Smooth muscle cell (in vitro differentiated cells): ENCODE measurements around the gene RNPEPL1. TPM values are rescaled to one million over a fixed set of nuclear protein-coding genes. Genes with fewer than 3 reads are reported as not detected.

Experiments used
- DNase-seq: peaks from one replicate; lab custom pipeline; 2025; ENCODE audit not compliant: unreplicated experiment; lab: John Stamatoyannopoulos, UW
- H2AFZ ChIP-seq: fragments of 200-600 bp; sonication (generic); 2 replicates; pipeline ENCODE4 v1.6.0; 2016; ENCODE audit warnings: antibody characterized with exemption, low read depth, mild to moderate bottlenecking
- H3F3A ChIP-seq: fragments of 200-600 bp; sonication (generic); 2 replicates; pipeline ENCODE4 v1.6.0; 2017; ENCODE audit warnings: antibody characterized with exemption, low read depth
- H3K27ac ChIP-seq: fragments of 200-600 bp; sonication (generic); 2 replicates; pipeline ENCODE4 v1.5.1; 2016; ENCODE audit warnings: low read depth, mild to moderate bottlenecking
- H3K27me3 ChIP-seq: fragments of 200-600 bp; sonication (generic); 2 replicates; pipeline ENCODE4 v1.6.1; 2016; ENCODE audit warnings: low read depth, mild to moderate bottlenecking
- H3K36me3 ChIP-seq: fragments of 200-600 bp; sonication (generic); 2 replicates; pipeline ENCODE4 v1.5.1; 2016; ENCODE audit warnings: low read depth
- H3K4me1 ChIP-seq: fragments of 200-600 bp; sonication (generic); 2 replicates; pipeline ENCODE4 v1.5.1; 2016; ENCODE audit warnings: low read depth
- H3K4me2 ChIP-seq: fragments of 200-600 bp; sonication (generic); 2 replicates; pipeline ENCODE4 v1.6.0; 2016; ENCODE audit warnings: mild to moderate bottlenecking
- H3K4me3 ChIP-seq: fragments of 200-600 bp; sonication (generic); 2 replicates; pipeline ENCODE4 v1.5.1; 2016; ENCODE audit warnings: mild to moderate bottlenecking
- H3K79me2 ChIP-seq: fragments of 200-600 bp; sonication (generic); 2 replicates; pipeline ENCODE4 v1.6.0; 2016; ENCODE audit warnings: low read depth, mild to moderate bottlenecking
- H3K9ac ChIP-seq: fragments of 200-600 bp; sonication (generic); 2 replicates; pipeline ENCODE4 v1.6.0; 2016; ENCODE audit warnings: low read depth
- H3K9me3 ChIP-seq: fragments of 200-600 bp; sonication (generic); replicated peaks from 2 replicates; pipeline ENCODE4 v1.5.1; 2016; ENCODE audit warnings: low read depth
- H4K20me1 ChIP-seq: fragments of 200-600 bp; sonication (generic); 2 replicates; pipeline ENCODE4 v1.6.0; 2016; ENCODE audit warnings: low read depth
- CTCF ChIP-seq: fragments of 200-600 bp; sonication (generic); IDR thresholded peaks from 2 replicates; pipeline ENCODE4 v1.5.1; 2017; ENCODE audit warnings: borderline replicate concordance, mild to moderate bottlenecking, antibody characterized with exemption; ENCODE audit not compliant: insufficient read depth, poor library complexity, severe bottlenecking
- WGBS: methylation state at CpG from one replicate; pipeline ENCODE4 v1.1.7; 2016; ENCODE audit warnings: low lambda C conversion rate; 5-methylcytosine and 5-hydroxymethylcytosine counted together
- polyA plus RNA-seq: library from polyadenylated mRNA; unstranded; fragments of >200 nt; fragmentation: Nextera tagmentation; extraction: Ambion mirVana; gene quantifications from 2 replicates; pipeline ENCODE4 v1.2.1, GENCODE V29; 2016
- total RNA-seq: library from RNA; depleted of rRNA; stranded (reverse); fragments of >200 nt; gene quantifications from 2 replicates; pipeline ENCODE4 v1.2.3, GENCODE V29; 2014

RNPEPL1 gene
- total and polyA plus RNA-seq, 2 experiments from 2014 or later = 15.3 to 40.9 TPM

GRCh38 chr2:240569998-240570530 lies 1.8 kb downstream of the RNPEPL1 start:
- no peak overlapping the region for H3K9ac ChIP-seq
- no peak for DNase-seq
- no peak overlapping the region for H3K4me3 ChIP-seq
- peaks cover 11% of the 10 kb centered on the region for H3K4me1 ChIP-seq
- no peaks in the 10 kb centered on the region for H3K36me3 ChIP-seq
- H3K4me2 ChIP-seq = peak overlapping the region; percentile 87
- peaks cover 8% of the 10 kb centered on the region for H4K20me1 ChIP-seq
- H3K79me2 ChIP-seq = no peaks in the 10 kb centered on the region
- 93% methylated on average over 15 of the region's 15 CpGs for WGBS
- H3K27me3 ChIP-seq = no peaks in the 10 kb centered on the region
- TF ChIP-seq CTCF = no peak
- H3F3A ChIP-seq = peaks cover 9% of the 10 kb centered on the region
- no peaks in the 10 kb centered on the region for H3K9me3 ChIP-seq
- no peak overlapping the region for H3K27ac ChIP-seq
- no peak overlapping the region for H2AFZ ChIP-seq

GRCh38 chr2:240570531-240571313 lies 2.4 kb downstream of the RNPEPL1 start:
- no peak overlapping the region for H3K4me3 ChIP-seq
- H3K79me2 ChIP-seq = no peaks in the 10 kb centered on the region
- no peak for DNase-seq
- no peaks in the 10 kb centered on the region for H3K36me3 ChIP-seq
- H3K9ac ChIP-seq = no peak overlapping the region
- 96% methylated on average over 11 of the region's 11 CpGs for WGBS
- H2AFZ ChIP-seq = no peak overlapping the region
- H3K27me3 ChIP-seq = no peaks in the 10 kb centered on the region
- H3K4me1 ChIP-seq = peaks cover 11% of the 10 kb centered on the region
- no peak for TF ChIP-seq CTCF
- H4K20me1 ChIP-seq = peaks cover 8% of the 10 kb centered on the region
- H3K4me2 ChIP-seq = no peak overlapping the region
- H3K27ac ChIP-seq = no peak overlapping the region
- H3F3A ChIP-seq = peaks cover 4% of the 10 kb centered on the region
- no peaks in the 10 kb centered on the region for H3K9me3 ChIP-seq

- Histone ChIP-seq H3K79me2 (no peaks in the 10 kb centered on the region), H3K4me2 (no peak overlapping the region)
Observed at GRCh38 chr2:240571314-240571973, 3.2 kb downstream of the RNPEPL1 start.

More at GRCh38 chr2:240571314-240571973, 3.2 kb downstream of the RNPEPL1 start:
- H3K27me3 ChIP-seq = no peaks in the 10 kb centered on the region
- H3K4me3 ChIP-seq = no peak overlapping the region
- no peaks in the 10 kb centered on the region for H3K9me3 ChIP-seq
- DNase-seq = no peak
- TF ChIP-seq CTCF = no peak
- H3K9ac ChIP-seq = no peak overlapping the region
- H4K20me1 ChIP-seq = peaks cover 9% of the 10 kb centered on the region
- H3K27ac ChIP-seq = no peak overlapping the region
- H3F3A ChIP-seq = no peaks in the 10 kb centered on the region
- no peak overlapping the region for H2AFZ ChIP-seq
- H3K36me3 ChIP-seq = no peaks in the 10 kb centered on the region
- H3K4me1 ChIP-seq = peaks cover 7% of the 10 kb centered on the region
- WGBS = 97% methylated on average over 18 of the region's 18 CpGs
